ENCODE data around the gene PLVAP. TPM values are rescaled to one million over a fixed set of nuclear protein-coding genes. Genes with fewer than 3 reads are reported as not detected.
A peak's percentile ranks its signal among the peaks of the same experiment; 100 is the strongest.

Gene PLVAP
- polyA plus RNA-seq, 2 of the 4 experiments (the other 2 are of a cell fraction), result not detected

GRCh38 chr19:17327654-17328516 lies 49.3 kb downstream of the PLVAP start:
- Histone ChIP-seq H3K27ac (no peak overlapping the region), H3K4me3 (no peak overlapping the region), H3K9me3 (no peaks in the 10 kb centered on the region), H3K4me1 (no peaks in the 10 kb centered on the region), H3K4me2 (no peak overlapping the region)
- FAIRE-seq (no peak), DNase-seq (ENCODE audit: low read depth in 1 of 2, low spot score in 1 of 2) (no peak), ATAC-seq (peak; percentile 27 to 47; a peak in 5 of 6 replicates)
- ChIA-PET POLR2A (no interaction called here), CTCF (interaction anchor here (1.1 kb wide), 1 partner anchor 8 kb away, joined by 3 read pairs; no protein-coding TSS in a partner anchor)
- TF ChIP-seq CBX8 (IDR thresholded peaks at IDR 0.05) (no peak), ZC3H11A (IDR thresholded peaks at IDR 0.05) (no peak), TFCP2L1 (CRISPR knock-in tag; IDR thresholded peaks at IDR 0.05) (no peak), EHF (CRISPR knock-in tag; IDR thresholded peaks at IDR 0.05) (no peak), MAZ (IDR thresholded peaks at IDR 0.05; ENCODE audit: borderline replicate concordance, low read depth, low read length) (no peak), ZFP36 (IDR thresholded peaks at IDR 0.05; ENCODE audit: borderline replicate concordance, partially characterized antibody) (no peak), RFX5 (IDR thresholded peaks at IDR 0.05) (no peak), FOSB (CRISPR knock-in tag; IDR thresholded peaks at IDR 0.05) (no peak), USF2 (IDR thresholded peaks at IDR 0.05) (no peak), ZSCAN20 (CRISPR knock-in tag; IDR thresholded peaks at IDR 0.05) (no peak), CTCF (IDR thresholded peaks at IDR 0.05) (no peak), NFE2L2 (conservative IDR thresholded peaks at IDR 0.05; ENCODE audit: low read length) (no peak), ATOH8 (CRISPR knock-in tag; IDR thresholded peaks at IDR 0.05; ENCODE audit: low read depth) (no peak), CHD4 (IDR thresholded peaks at IDR 0.05; ENCODE audit: borderline replicate concordance) (no peak), HOXA7 (CRISPR knock-in tag; IDR thresholded peaks at IDR 0.05) (no peak), HDAC2 (IDR thresholded peaks at IDR 0.05) (no peak), PBX3 (IDR thresholded peaks at IDR 0.05) (no peak)
- WGBS (ENCODE audit: missing lambda C conversion rate), result 93% methylated on average over 32 of the region's 64 CpGs

GRCh38 chr19:17327068-17327653 lies 50.0 kb downstream of the PLVAP start:
- ChIA-PET POLR2A (no interaction called here), CTCF (interaction anchor here (1.0 to 1.1 kb wide), 3 partner anchors 9 to 16 kb away, joined by 3 to 6 read pairs (median 4); no protein-coding TSS in a partner anchor)
- no peaks in the 10 kb centered on the region for H3K4me1 ChIP-seq
- H3K9me3 ChIP-seq, result no peaks in the 10 kb centered on the region
- no peak for FAIRE-seq
- ATAC-seq, result no peak
- WGBS (ENCODE audit: missing lambda C conversion rate), result 98% methylated on average over 17 of the region's 27 CpGs
- H3K4me2 ChIP-seq, result no peak overlapping the region
- no peak for DNase-seq (ENCODE audit: low read depth in 1 of 2, low spot score in 1 of 2)
- TF ChIP-seq TP53 (CRISPR knock-in tag; IDR thresholded peaks at IDR 0.05) (no peak), MAFK (IDR thresholded peaks at IDR 0.05; ENCODE audit: partially characterized antibody) (no peak), MAZ (IDR thresholded peaks at IDR 0.05; ENCODE audit: borderline replicate concordance, low read depth, low read length) (no peak), REST (IDR thresholded peaks at IDR 0.05) (no peak), SMC3 (IDR thresholded peaks at IDR 0.05) (no peak), SREBF2 (IDR thresholded peaks at IDR 0.05) (no peak), MAX (IDR thresholded peaks at IDR 0.05) (no peak)
- no peak overlapping the region for H3K27ac ChIP-seq
- H3K4me3 ChIP-seq, result no peak overlapping the region
